HepG2 (cell line): ENCODE data around the gene BPIFB2. TPM values are rescaled to one million over a fixed set of nuclear protein-coding genes. Genes with fewer than 3 reads are reported as not detected.

Experiments used
- ATAC-seq: fragments of 200-7000 bp; cut with Tn5 transposase; 3 replicates; pipeline ENCODE4 v1.9.1; 2020; ENCODE audit warnings: mild to moderate bottlenecking, moderate library complexity
- BruUV-seq: library from RNA; stranded (reverse); fragments of 400-500 nt; replicated peaks from 2 replicates; lab custom pipeline; 2021; lab: Mats Ljungman, UMichigan
- CTCF ChIA-PET: fragments of 300-600 bp; formaldehyde crosslinking; extraction: SDS; loops from one replicate; lab custom pipeline; 2021; ENCODE audit warnings: low total read pairs, inconsistent platforms, low intra/inter-chr PET ratio; lab: Yijun Ruan, JAX
- POLR2A ChIA-PET: fragments of 350-600 bp; sonication (Branson Sonifier 250); formaldehyde crosslinking; loops from one replicate; lab custom pipeline; 2020; ENCODE audit warnings: antibody characterized with exemption, inconsistent platforms; lab: Yijun Ruan, JAX
- DNase-seq: peaks from one replicate; pipeline ENCODE4 v3.0.0-alpha.2; 2015; ENCODE audit warnings: low spot score
- FAIRE-seq: peaks from 3 replicates; lab custom pipeline; 2011; peaks lifted over from hg19 to GRCh38; lab: Jason Lieb, UNC
- H2AFZ ChIP-seq: one replicate; pipeline ENCODE4 v1.6.1; 2011; ENCODE audit warnings: low read length, inconsistent platforms
- H3K27ac ChIP-seq: fragments of 300-600 bp; 3 replicates; pipeline ENCODE4 v1.8.0; 2011; ENCODE audit warnings: mixed run types, mild to moderate bottlenecking, mixed read lengths, low read length, inconsistent platforms; ENCODE audit not compliant: insufficient read depth; ENCODE audit errors: extremely low read length
- H3K27me3 ChIP-seq, 2 experiments: fragments of 200-600 bp in 1 of 2; 2 replicates in 1 of 2; 3 replicates in 1 of 2; pipeline versions ENCODE4 v1.6.0 to v1.8.0; 2011; ENCODE audit warnings: low read length in 2 of 2, mild to moderate bottlenecking in 2 of 2, moderate library complexity in 2 of 2, inconsistent platforms in 1 of 2; ENCODE audit not compliant: insufficient read depth in 2 of 2, control insufficient read depth in 1 of 2
- H3K36me3 ChIP-seq, 2 experiments: fragments of 200-600 bp in 1 of 2; replicated peaks in 1 of 2; 2 replicates in 1 of 2; 3 replicates in 1 of 2; pipeline versions ENCODE4 v1.5.1 to v1.8.0; 2011; ENCODE audit warnings: low read length in 2 of 2, inconsistent platforms in 1 of 2; ENCODE audit not compliant: insufficient read depth in 2 of 2, control insufficient read depth in 1 of 2
- H3K4me1 ChIP-seq: 2 replicates; pipeline ENCODE4 v1.5.1; 2012; ENCODE audit warnings: low read length, inconsistent platforms; ENCODE audit not compliant: insufficient read depth
- H3K4me2 ChIP-seq: 2 replicates; pipeline ENCODE4 v1.6.0; 2011; ENCODE audit warnings: low read depth, low read length, inconsistent platforms
- H3K4me3 ChIP-seq, 3 experiments: fragments of 200-600 bp in 1 of 3; sonication (generic), shearing (Covaris generic) in 1 of 3; replicated peaks in 1 of 3; 2 replicates each; pipeline ENCODE4 v1.5.1; 2011 to 2016; ENCODE audit warnings: low read length in 3 of 3, inconsistent platforms in 2 of 3, low read depth in 2 of 3, mild to moderate bottlenecking in 2 of 3, control low read depth in 1 of 3, mixed read lengths in 1 of 3; ENCODE audit not compliant: insufficient read depth in 1 of 3
- H3K79me2 ChIP-seq: one replicate; pipeline ENCODE4 v1.6.1; 2011; ENCODE audit warnings: low read length, inconsistent platforms; ENCODE audit not compliant: insufficient read depth
- H3K9ac ChIP-seq: 2 replicates; pipeline ENCODE4 v1.6.0; 2011; ENCODE audit warnings: mild to moderate bottlenecking, low read depth, low read length, inconsistent platforms; ENCODE audit not compliant: insufficient read depth
- H3K9me3 ChIP-seq: 2 replicates; pipeline ENCODE4 v1.5.1; 2012; ENCODE audit warnings: mild to moderate bottlenecking, low read length
- H4K20me1 ChIP-seq: 2 replicates; pipeline ENCODE4 v1.6.0; 2011; ENCODE audit warnings: inconsistent platforms, mild to moderate bottlenecking, low read length, moderate library complexity; ENCODE audit not compliant: insufficient read depth
- CBX1 ChIP-seq: IDR thresholded peaks from one replicate; pipeline ENCODE4 v1.6.1; 2016; ENCODE audit warnings: antibody characterized with exemption, low read depth
- CREBL2 ChIP-seq: sonication (generic); formaldehyde crosslinking; IDR thresholded peaks from 2 replicates; pipeline ENCODE4 v1.8.1; 2023; ENCODE audit warnings: missing genetic modification reagents, mild to moderate bottlenecking, borderline replicate concordance
- EP300 ChIP-seq, 3 experiments: sonication (generic) in 1 of 3; formaldehyde crosslinking in 1 of 3; IDR thresholded peaks; 2 replicates each; pipeline versions ENCODE4 v1.5.1 to v1.6.1; 2011 to 2020; ENCODE audit warnings: low read depth in 2 of 3, low read length in 2 of 3, borderline replicate concordance in 1 of 3, improper control_type of control experiment in 1 of 3, mild to moderate bottlenecking in 1 of 3, missing genetic modification reagents in 1 of 3, moderate library complexity in 1 of 3
- GABPB1 ChIP-seq: IDR thresholded peaks from 2 replicates; pipeline ENCODE4 v1.6.1; 2016; ENCODE audit warnings: mild to moderate bottlenecking, missing genetic modification reagents, moderate library complexity, missing compliant biosample characterization
- GMEB1 ChIP-seq: sonication (generic); formaldehyde crosslinking; IDR thresholded peaks from 2 replicates; pipeline ENCODE4 v1.5.1; 2020; ENCODE audit warnings: missing genetic modification reagents, mild to moderate bottlenecking, borderline replicate concordance
- POLR2A ChIP-seq, 2 experiments: IDR thresholded peaks; 2 replicates each; pipeline ENCODE4 v1.6.1; 2011; ENCODE audit warnings: low read depth in 2 of 2, low read length in 2 of 2, mild to moderate bottlenecking in 1 of 2, moderate library complexity in 1 of 2; ENCODE audit not compliant: insufficient read depth in 1 of 2
- SYNCRIP ChIP-seq: fragments of 200-400 bp; formaldehyde crosslinking; IDR thresholded peaks from 2 replicates; pipeline ENCODE4 v1.6.1; 2018; ENCODE audit warnings: mild to moderate bottlenecking, low read depth, low read length; ENCODE audit not compliant: insufficient read depth
- ZNF12 ChIP-seq: sonication (generic); formaldehyde crosslinking; IDR thresholded peaks from 2 replicates; pipeline ENCODE4 v1.5.0; 2020; ENCODE audit warnings: missing genetic modification reagents
- ZNF296 ChIP-seq: sonication (generic); formaldehyde crosslinking; conservative IDR thresholded peaks from 2 replicates; pipeline ENCODE4 v1.5.0; 2020; ENCODE audit warnings: mild to moderate bottlenecking, missing genetic modification reagents
- ZNF614 ChIP-seq: IDR thresholded peaks from 2 replicates; pipeline ENCODE4 v1.6.1; 2018; ENCODE audit warnings: missing biosample characterization, missing genetic modification reagents, inconsistent platforms, borderline replicate concordance
- ZNF746 ChIP-seq: sonication (generic); formaldehyde crosslinking; IDR thresholded peaks from 2 replicates; pipeline ENCODE4 v1.8.0; 2022; ENCODE audit warnings: mild to moderate bottlenecking, missing genetic modification reagents
- ZNF777 ChIP-seq: sonication (generic); formaldehyde crosslinking; IDR thresholded peaks from 2 replicates; pipeline ENCODE4 v1.4.0; 2020; ENCODE audit warnings: missing genetic modification reagents
- WGBS: methylation state at CpG from one replicate; pipeline ENCODE4 v1.1.6; 2017; ENCODE audit warnings: low lambda C conversion rate; 5-methylcytosine and 5-hydroxymethylcytosine counted together
- in situ Hi-C: cut with HindIII; loops from 2 replicates; pipeline ENCODE4 v1.10.0; 2017; ENCODE audit warnings: low pct_unique_long_range_greater_than_20kb; ENCODE audit not compliant: extremely low pct_ligation_motif_present
- intact Hi-C: fragments of 100-400 bp; cut with micrococcal nuclease; formaldehyde crosslinking; loops from one replicate; pipeline ENCODE4 v1.10.0; 2022; ENCODE audit not compliant: unreplicated experiment
- polyA plus RNA-seq, 8 experiments: library from polyadenylated mRNA; depleted of rRNA in 3 of 8; stranded (reverse) in 7 of 8; unstranded in 1 of 8; fragments of >200 nt; fragmentation: Illumina TruSeq in 4 of 8; extraction: Trizol in 4 of 8; gene quantifications; 2 replicates each; pipeline versions ENCODE4 v1.2.1 to v1.2.3, GENCODE V29; 2011 to 2016; ENCODE audit warnings: low read depth in 4 of 8, missing spikeins in 1 of 8, mixed read lengths in 1 of 8; ENCODE audit not compliant: insufficient read depth in 1 of 8
- total RNA-seq, 5 experiments: library from RNA; depleted of rRNA; stranded (reverse); fragments of >200 nt; fragmentation: Illumina TruSeq; extraction: Trizol; gene quantifications; 2 replicates each; pipeline ENCODE4 v1.2.3, GENCODE V29; 2016; ENCODE audit warnings: low read depth in 1 of 5
- TF ChIP-seq, protein P1 (sequence below): sonication (generic); formaldehyde crosslinking; IDR thresholded peaks from 2 replicates; pipeline ENCODE4 v1.8.1; 2023; ENCODE audit warnings: mild to moderate bottlenecking, inconsistent platforms, moderate library complexity, missing genetic modification reagents, borderline replicate concordance
- TF ChIP-seq, protein P2 (sequence below): sonication (generic); formaldehyde crosslinking; IDR thresholded peaks from 2 replicates; pipeline ENCODE4 v1.5.1; 2020; ENCODE audit warnings: mild to moderate bottlenecking, missing genetic modification reagents, moderate library complexity

Gene BPIFB2
- total and polyA plus RNA-seq, 2 of the 13 experiments (the other 11 are each of a cell fraction or from before 2014, with no cell fraction given), result 54.5 to 902 TPM

- TF ChIP-seq, protein P1, sequence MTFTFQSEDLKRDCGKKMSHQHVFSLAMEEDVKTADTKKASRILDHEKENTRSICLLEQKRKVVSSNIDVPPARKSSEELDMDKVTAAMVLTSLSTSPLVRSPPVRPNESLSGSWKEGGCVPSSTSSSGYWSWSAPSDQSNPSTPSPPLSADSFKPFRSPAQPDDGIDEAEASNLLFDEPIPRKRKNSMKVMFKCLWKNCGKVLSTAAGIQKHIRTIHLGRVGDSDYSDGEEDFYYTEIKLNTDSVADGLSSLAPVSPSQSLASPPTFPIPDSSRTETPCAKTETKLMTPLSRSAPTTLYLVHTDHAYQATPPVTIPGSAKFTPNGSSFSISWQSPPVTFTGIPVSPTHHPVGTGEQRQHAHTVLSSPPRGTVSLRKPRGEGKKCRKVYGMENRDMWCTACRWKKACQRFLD (CRISPR knock-in tag), result no peak
Measured at GRCh38 chr20:32976746-32977145, 30.8 kb upstream of the BPIFB2 start (continued).

DNA sequence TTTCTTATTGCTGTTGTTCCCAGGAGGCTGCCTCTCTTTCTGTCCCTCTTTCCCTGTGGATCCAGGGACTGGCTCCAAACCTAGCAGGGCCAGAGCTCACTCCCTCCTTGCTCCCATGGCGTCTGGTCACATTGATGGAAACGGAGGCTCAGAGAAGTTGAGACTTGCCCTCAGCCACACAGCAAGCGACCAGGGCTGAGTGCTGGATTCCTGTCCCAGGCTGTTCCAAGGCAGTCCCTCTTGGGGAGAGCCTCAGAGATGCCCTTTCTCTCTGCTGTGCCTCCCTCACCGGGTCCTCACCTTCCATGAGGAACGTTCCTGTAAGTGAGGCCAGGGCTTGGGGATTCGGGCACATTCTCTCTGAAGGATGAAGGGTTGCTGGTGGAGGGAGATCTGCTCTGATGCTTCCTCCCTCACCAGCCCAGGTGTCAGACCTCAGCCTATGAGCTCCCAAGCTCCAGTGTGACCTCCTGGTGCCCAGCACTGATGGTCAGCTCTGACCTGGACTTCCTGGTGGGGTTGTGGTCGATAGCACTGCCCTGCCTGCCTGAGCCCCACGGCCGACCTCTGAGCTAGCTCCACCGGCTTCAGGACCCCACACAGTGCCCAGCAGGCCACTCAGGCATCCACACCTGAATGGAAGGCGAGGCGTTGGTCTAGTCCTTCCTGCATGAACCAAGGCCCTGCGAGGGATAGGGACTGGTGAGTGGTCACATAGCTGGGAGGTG lies 30.1 kb upstream of the BPIFB2 start:
- H3K4me1 ChIP-seq, result peaks cover 76% of the 10 kb centered on the region
- H3K36me3 ChIP-seq, result no peaks in the 10 kb centered on the region
- BruUV-seq, result no TSS peak
- FAIRE-seq, result no peak
- peak overlapping the region; percentile 18; the same call in 1 of the 2 replicates for H3K4me2 ChIP-seq
- POLR2A ChIA-PET, result no interaction called here
- no peak overlapping the region; a peak in 1 of 6 replicates for H3K4me3 ChIP-seq
- WGBS, result 39% methylated on average over 12 of the region's 13 CpGs
- no peak for DNase-seq
- no peak overlapping the region for H2AFZ ChIP-seq
- intact Hi-C loops, result no loop called here
- peaks cover 9 to 43% of the 10 kb centered on the region in 2 experiments for H3K27me3 ChIP-seq
- no peaks in the 10 kb centered on the region for H3K9me3 ChIP-seq
- H4K20me1 ChIP-seq, result no peaks in the 10 kb centered on the region
- H3K27ac ChIP-seq, result no peak overlapping the region
- no peak overlapping the region for H3K9ac ChIP-seq
- CTCF ChIA-PET, result no interaction called here
- peak; percentile 13 for ATAC-seq
- no peaks in the 10 kb centered on the region for H3K79me2 ChIP-seq
- in situ Hi-C loops, result no loop called here
- TF ChIP-seq POLR2A (IDR thresholded peaks at IDR 0.05; ENCODE audit: insufficient read depth in 1 of 2, low read depth in 2 of 2, low read length in 2 of 2) (no peak), CREBL2 (CRISPR knock-in tag) (no peak), ZNF746 (CRISPR knock-in tag) (no peak), GABPB1 (CRISPR knock-in tag) (no peak), ZNF614 (CRISPR knock-in tag) (0 out of 2 replicates have a peak, but pooled peaks have one; percentile 26), EP300 (IDR thresholded peaks at IDR 0.05; ENCODE audit: low read depth in 2 of 2, low read length in 2 of 2) (no peak), EP300 (CRISPR knock-in tag; IDR thresholded peaks at IDR 0.05; ENCODE audit: borderline replicate concordance) (no peak), CBX1 (peak; percentile 20), SYNCRIP (no peak), ZNF12 (CRISPR knock-in tag) (no peak), ZNF777 (CRISPR knock-in tag) (no peak), GMEB1 (CRISPR knock-in tag) (no peak), ZNF296 (CRISPR knock-in tag) (0 out of 2 replicates have a peak, but pooled peaks have one; percentile 46)
- TF ChIP-seq, protein P2, sequence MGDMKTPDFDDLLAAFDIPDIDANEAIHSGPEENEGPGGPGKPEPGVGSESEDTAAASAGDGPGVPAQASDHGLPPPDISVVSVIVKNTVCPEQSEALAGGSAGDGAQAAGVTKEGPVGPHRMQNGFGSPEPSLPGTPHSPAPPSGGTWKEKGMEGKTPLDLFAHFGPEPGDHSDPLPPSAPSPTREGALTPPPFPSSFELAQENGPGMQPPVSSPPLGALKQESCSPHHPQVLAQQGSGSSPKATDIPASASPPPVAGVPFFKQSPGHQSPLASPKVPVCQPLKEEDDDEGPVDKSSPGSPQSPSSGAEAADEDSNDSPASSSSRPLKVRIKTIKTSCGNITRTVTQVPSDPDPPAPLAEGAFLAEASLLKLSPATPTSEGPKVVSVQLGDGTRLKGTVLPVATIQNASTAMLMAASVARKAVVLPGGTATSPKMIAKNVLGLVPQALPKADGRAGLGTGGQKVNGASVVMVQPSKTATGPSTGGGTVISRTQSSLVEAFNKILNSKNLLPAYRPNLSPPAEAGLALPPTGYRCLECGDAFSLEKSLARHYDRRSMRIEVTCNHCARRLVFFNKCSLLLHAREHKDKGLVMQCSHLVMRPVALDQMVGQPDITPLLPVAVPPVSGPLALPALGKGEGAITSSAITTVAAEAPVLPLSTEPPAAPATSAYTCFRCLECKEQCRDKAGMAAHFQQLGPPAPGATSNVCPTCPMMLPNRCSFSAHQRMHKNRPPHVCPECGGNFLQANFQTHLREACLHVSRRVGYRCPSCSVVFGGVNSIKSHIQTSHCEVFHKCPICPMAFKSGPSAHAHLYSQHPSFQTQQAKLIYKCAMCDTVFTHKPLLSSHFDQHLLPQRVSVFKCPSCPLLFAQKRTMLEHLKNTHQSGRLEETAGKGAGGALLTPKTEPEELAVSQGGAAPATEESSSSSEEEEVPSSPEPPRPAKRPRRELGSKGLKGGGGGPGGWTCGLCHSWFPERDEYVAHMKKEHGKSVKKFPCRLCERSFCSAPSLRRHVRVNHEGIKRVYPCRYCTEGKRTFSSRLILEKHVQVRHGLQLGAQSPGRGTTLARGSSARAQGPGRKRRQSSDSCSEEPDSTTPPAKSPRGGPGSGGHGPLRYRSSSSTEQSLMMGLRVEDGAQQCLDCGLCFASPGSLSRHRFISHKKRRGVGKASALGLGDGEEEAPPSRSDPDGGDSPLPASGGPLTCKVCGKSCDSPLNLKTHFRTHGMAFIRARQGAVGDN (CRISPR knock-in tag), result 0 out of 2 replicates have a peak, but pooled peaks have one; percentile 48
